ENCODE measurements around the gene FAM221B.

Gene FAM221B

GRCh38 chr9:35828716-35829083 lies at the start of gene FAM221B:
Gene FAM221B, minus strand, starts transcription at chr9:35828732. Its CDS starts 2,571 bp downstream, at chr9:35826161.
- no peak for FAIRE-seq

GRCh38 chr9:35872505-35872904 lies 44.0 kb upstream of the FAM221B start:
- FAIRE-seq: no peak

GRCh38 chr9:35871545-35871944 lies 43.0 kb upstream of the FAM221B start:
- no peak for FAIRE-seq

- FAIRE-seq: no peak
Measured at GRCh38 chr9:35870351-35870923, 41.9 kb upstream of the FAM221B start, which contains the start of gene OR13J1. Gene OR13J1, minus strand, starts transcription at chr9:35870401. Its CDS starts 0 bp downstream, at chr9:35870401.

GRCh38 chr9:35869621-35870216 lies 41.2 kb upstream of the FAM221B start:
- FAIRE-seq: no peak

- FAIRE-seq: no peak
Measured at GRCh38 chr9:35868933-35869332, 40.4 kb upstream of the FAM221B start.

- no peak for FAIRE-seq
Measured at GRCh38 chr9:35867538-35867937, 39.0 kb upstream of the FAM221B start.

- no peak for FAIRE-seq
Measured at GRCh38 chr9:35864695-35865255, 36.2 kb upstream of the FAM221B start.

GRCh38 chr9:35863583-35863982 lies 35.1 kb upstream of the FAM221B start:
- no peak for FAIRE-seq

GRCh38 chr9:35862328-35862727 lies 33.8 kb upstream of the FAM221B start:
- no peak for FAIRE-seq

GRCh38 chr9:35861161-35861897 lies 32.8 kb upstream of the FAM221B start:
- FAIRE-seq: no peak

GRCh38 chr9:35859990-35860339 lies 31.4 kb upstream of the FAM221B start:
- FAIRE-seq: no peak

GRCh38 chr9:35859310-35859989 lies 30.9 kb upstream of the FAM221B start:
- no peak for FAIRE-seq

GRCh38 chr9:35858458-35858857 lies 29.9 kb upstream of the FAM221B start:
- no peak for FAIRE-seq

GRCh38 chr9:35856882-35857281 lies 28.4 kb upstream of the FAM221B start:
- no peak for FAIRE-seq

GRCh38 chr9:35856206-35856605 lies 27.7 kb upstream of the FAM221B start:
- no peak for FAIRE-seq

- FAIRE-seq: no peak
Measured at GRCh38 chr9:35854091-35854762, 25.7 kb upstream of the FAM221B start.

GRCh38 chr9:35852876-35853865 lies 24.6 kb upstream of the FAM221B start:
- FAIRE-seq: no peak

- no peak for FAIRE-seq
Measured at GRCh38 chr9:35852267-35852815, 23.8 kb upstream of the FAM221B start.

GRCh38 chr9:35847792-35848572 lies 19.4 kb upstream of the FAM221B start:
- FAIRE-seq: no peak

Measured in colon (tissue), 2 donors.